NCI-H82 (cell line): ENCODE results near the gene HOXC9.

ENCODE experiments used
- DNase-seq: peaks from one replicate; lab custom pipeline; 2025; lab: John Stamatoyannopoulos, UW

HOXC9 gene

GRCh38 chr12:54000116-54001114, at the start of gene HOXC9:
Gene HOXC9, plus strand, starts transcription at chr12:54000161. Its CDS starts 28 bp downstream, at chr12:54000189.
- peak; percentile 76 for DNase-seq

- DNase-seq: no peak
These were observed 49.6 kb upstream of the HOXC9 start for GRCh38 chr12:53950437-53950773.

GRCh38 chr12:53950789-53951576, 49.0 kb upstream of the HOXC9 start:
- DNase-seq: no peak

DNA sequence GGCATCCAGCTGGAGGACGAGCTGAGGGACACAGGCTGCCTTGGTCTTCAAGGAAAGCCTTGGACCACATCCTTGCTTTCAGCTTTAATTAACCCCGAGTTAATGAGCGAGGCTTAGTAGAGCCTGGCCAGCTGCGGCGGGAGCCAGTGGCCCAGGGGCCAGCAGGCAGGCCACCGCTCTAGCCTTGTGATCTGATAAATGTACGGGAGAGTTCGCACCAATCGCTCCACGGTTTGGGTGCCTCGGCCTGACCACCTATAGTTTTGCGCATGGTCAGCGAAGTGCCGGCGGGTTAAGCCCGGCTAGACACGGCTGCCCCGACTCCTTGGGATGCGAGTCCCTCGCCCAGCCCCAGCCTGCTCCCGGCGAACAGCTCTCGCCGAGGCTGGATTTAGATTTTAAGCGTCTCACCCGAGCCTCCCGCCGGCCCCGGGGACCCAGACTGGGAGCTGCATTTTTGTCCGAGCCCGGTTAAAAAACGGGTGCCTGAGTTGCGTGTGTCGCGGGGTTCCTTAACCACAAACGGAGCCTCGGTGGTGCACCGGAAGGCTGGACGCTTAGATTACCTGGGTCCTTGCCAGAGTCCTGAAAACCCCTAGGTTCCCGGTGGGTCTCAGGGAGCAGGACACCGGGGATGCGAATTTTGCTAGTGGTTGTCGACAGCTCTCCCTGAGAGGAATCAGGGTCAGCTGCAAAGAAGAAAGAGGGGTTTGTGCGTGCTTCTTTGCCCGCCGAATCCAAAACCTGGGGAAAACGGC, 48.2 kb upstream of the HOXC9 start:
- DNase-seq: peak; percentile 65

DNA sequence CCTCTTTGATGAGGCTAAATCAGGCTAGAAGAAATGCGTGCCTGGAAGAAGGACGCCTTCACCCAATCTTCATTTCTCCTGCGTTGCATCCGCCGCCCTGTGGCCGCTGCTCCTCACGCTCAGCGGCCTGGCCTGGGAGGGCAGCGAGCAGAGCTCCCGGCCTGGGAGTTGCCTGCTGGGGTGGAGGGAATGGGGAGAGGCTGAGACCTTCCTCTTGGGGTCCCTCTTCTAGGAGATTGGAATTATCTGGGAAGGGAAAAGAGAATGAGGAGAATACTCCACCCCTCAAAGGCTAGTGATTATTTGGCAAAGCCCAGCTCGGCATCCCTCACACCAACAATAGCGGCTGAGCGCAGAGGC, 47.6 kb upstream of the HOXC9 start:
- no peak for DNase-seq

DNA sequence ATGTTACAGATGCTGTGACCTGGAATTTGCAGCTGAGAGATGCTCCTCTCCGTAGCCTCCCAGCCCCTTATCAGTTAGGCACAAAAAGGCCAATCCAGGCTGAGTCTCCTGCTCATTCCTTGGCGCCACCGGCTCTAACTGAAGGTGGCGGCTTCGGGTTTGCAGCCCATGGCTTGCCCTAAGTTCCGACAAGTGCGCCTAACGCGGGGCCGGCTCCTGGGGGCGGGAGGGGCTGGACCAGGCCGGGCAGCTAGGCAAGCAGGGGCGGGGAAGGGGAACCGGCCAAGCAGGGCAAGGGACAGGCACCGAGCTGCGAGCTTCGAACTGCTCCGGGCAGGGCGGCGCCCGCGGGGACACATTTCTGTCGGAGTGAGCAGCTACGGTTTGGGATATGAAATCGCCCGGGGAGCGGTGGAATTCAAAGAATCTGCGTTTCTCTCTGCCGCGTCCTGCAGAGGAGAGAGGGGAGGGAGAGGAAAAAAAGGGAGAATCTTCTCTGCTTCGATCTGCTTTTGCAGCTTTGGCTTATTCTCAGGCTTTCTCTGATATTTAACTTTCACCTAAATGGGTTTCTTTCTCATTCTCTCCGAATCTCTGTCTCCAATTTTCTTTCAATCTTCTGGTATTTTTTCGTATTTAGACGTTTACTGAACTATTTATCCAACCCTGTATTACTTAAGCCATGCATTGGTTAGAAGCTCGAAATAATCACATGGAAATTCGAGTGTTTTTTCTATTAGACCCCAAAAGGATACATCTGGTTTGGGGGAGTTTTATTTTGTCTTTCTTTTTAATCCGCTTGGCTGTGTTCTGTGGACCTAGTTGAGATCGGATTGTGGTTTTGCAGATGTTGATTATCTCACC, 46.9 kb upstream of the HOXC9 start:
- DNase-seq: no peak

- no peak for DNase-seq
These were observed 45.9 kb upstream of the HOXC9 start for GRCh38 chr12:53953831-53954693.

DNA sequence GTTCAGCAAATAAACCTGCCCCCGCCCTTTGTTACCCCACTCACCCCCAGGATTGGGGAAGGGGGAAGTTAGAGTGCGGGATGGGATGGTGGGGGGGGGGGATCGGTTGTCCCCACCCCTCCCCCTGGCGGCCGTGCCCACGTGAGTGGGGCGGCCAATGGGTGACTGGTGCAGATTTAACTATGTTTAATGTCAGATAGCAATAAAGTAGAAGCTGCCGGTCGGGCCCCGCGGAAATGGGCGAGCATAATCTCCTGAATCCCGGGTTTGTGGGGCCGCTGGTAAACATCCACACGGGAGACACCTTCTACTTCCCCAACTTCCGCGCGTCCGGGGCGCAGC, 45.3 kb upstream of the HOXC9 start, which contains the start of gene HOXC12:
Gene HOXC12, plus strand, starts transcription at position 210 of the 342 bp plus-strand sequence. Its CDS starts 27 bp downstream, at position 237.
- no peak for DNase-seq

DNA sequence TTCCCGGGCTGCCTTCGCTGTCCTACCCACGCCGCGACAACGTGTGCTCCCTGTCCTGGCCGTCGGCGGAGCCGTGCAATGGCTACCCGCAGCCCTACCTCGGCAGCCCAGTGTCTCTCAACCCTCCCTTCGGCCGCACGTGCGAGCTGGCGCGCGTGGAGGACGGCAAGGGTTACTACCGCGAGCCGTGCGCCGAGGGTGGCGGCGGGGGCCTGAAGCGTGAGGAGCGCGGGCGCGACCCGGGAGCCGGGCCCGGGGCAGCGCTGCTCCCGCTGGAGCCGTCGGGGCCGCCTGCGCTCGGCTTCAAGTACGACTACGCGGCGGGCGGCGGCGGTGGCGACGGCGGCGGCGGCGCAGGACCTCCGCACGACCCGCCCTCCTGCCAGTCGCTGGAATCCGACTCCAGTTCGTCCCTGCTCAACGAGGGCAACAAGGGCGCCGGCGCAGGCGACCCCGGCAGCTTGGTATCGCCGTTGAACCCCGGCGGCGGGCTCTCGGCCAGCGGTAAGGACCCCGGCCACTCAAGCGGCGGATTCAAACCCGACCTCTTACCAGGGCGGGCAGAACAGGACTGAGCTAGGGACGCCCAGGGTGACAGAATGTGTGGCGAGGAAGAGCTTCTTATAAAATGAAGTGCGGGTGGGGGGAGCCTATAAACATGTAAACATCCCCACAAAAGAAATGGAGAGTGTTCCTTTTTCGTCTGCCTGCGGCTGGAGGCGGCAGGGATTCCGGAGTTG, 44.8 kb upstream of the HOXC9 start:
- no peak for DNase-seq

GRCh38 chr12:53955776-53956250, 44.1 kb upstream of the HOXC9 start:
- no peak for DNase-seq

DNA sequence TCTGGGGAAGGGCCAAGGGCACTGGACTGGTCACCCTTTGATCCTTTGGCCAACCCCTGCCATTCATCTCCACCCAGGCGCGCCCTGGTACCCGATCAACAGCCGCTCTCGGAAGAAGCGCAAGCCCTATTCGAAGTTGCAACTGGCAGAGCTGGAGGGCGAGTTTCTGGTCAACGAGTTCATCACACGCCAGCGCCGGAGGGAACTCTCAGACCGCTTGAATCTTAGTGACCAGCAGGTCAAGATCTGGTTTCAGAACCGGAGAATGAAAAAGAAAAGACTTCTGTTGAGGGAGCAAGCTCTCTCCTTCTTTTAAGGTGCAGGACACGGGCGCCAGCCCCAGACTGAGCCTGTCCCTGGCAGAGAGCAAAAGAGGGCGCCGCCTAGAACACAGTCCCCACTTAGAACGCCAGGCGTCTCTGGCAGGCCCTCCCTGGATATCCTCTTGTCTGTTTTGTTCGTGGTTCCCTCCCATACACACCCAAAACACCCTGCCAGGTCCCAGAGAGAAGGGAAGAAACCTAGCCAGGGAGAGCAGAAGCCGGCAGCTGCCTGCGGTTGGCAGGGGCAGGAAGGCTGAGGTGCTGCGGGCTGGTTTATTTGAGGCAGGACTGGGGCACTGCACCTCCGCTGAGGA, 43.6 kb upstream of the HOXC9 start:
- no peak for DNase-seq

GRCh38 chr12:53956914-53957536, 42.9 kb upstream of the HOXC9 start:
- no peak for DNase-seq

- DNase-seq: no peak
These were observed 41.8 kb upstream of the HOXC9 start for GRCh38 chr12:53958128-53958527.

GRCh38 chr12:53959314-53959713, 40.6 kb upstream of the HOXC9 start:
- peak; percentile 43 for DNase-seq

GRCh38 chr12:53960187-53961024, 39.6 kb upstream of the HOXC9 start:
- DNase-seq: no peak

- DNase-seq: no peak
These were observed 38.8 kb upstream of the HOXC9 start for GRCh38 chr12:53961025-53961761.

DNA sequence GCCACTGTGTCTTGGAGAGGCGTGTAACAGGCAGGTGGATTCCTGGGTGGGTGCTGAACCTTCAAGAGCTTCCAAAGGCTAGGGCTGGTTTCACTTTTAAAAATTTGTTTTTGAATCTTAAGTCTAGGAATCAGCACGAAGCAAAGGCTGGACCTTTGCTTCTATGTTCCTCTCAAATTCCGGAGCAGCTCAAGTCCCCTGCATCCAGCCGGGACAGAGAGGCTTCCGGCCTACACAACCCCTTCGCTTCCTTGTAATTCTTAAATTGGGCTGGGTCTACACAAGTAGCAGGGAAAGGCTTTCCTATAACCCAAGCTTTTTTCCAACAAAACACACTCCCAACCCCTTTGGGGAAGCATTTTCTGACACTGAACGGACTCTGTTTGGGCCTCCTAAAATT, 37.0 kb upstream of the HOXC9 start:
- DNase-seq: no peak
